ENCODE measurements around the gene WARS2. TPM values are rescaled to one million over a fixed set of nuclear protein-coding genes. Genes with fewer than 3 reads are reported as not detected.

The WARS2 gene
- total RNA-seq, 1 experiment from 2014 or later = 10.5 TPM

- Histone ChIP-seq H3K36me3 (ENCODE audit: control insufficient read depth in 1 of 2, insufficient read depth in 2 of 2, low read length in 2 of 2) (no peaks in the 10 kb centered on the region), H2AFZ (ENCODE audit: low read depth, low read length, poor library complexity, severe bottlenecking) (no peak overlapping the region), H3K9me3 (ENCODE audit: control insufficient read depth in 1 of 2, insufficient read depth in 1 of 2, low read depth in 1 of 2, low read length in 2 of 2) (no peaks in the 10 kb centered on the region), H3K4me3 (replicated peaks in 1 of 2; ENCODE audit: low read depth in 1 of 2, low read length in 2 of 2) (no peak overlapping the region), H3K4me1 (ENCODE audit: control insufficient read depth in 1 of 2, insufficient read depth in 2 of 2, low read length in 2 of 2) (no peaks in the 10 kb centered on the region), H3K27me3 (ENCODE audit: insufficient read depth, low read length) (no peaks in the 10 kb centered on the region), H3K4me2 (ENCODE audit: low read length) (no peak overlapping the region), H3K9ac (ENCODE audit: low read length) (no peak overlapping the region), H3K9me2 (ENCODE audit: insufficient read depth) (no peaks in the 10 kb centered on the region), H3K79me2 (ENCODE audit: insufficient read depth, low read length) (no peaks in the 10 kb centered on the region), H3K27ac (ENCODE audit: low read depth, low read length) (no peak overlapping the region), H4K20me1 (ENCODE audit: insufficient read depth) (no peaks in the 10 kb centered on the region)
- ChIA-PET RAD21 (ENCODE audit: low non-redundant PET in 1 of 2, low total read pairs in 2 of 2, uncharacterized antibody in 2 of 2, unreplicated experiment in 2 of 2) (no interaction called here), POLR2A (no interaction called here), CTCF (no interaction called here)
- DNase-seq (ENCODE audit: low read depth, low spot score) (no peak), ATAC-seq (no peak)
- no TSS peak for BruUV-seq (replicated peaks)
- intact Hi-C loops (cut with micrococcal nuclease) = no loop called here
- TF ChIP-seq ZBTB33 (IDR thresholded peaks at IDR 0.05; ENCODE audit: extremely low read depth, insufficient replicate concordance, low read length) (no peak), REST (IDR thresholded peaks at IDR 0.05; ENCODE audit: low read depth) (no peak), SRF (IDR thresholded peaks at IDR 0.05; ENCODE audit: low read depth) (no peak), CTCF (IDR thresholded peaks at IDR 0.05 in 2 of 3, conservative IDR thresholded peaks at IDR 0.05 in 1 of 3; ENCODE audit: borderline replicate concordance in 1 of 3, insufficient read depth in 1 of 3, low read depth in 2 of 3, low read length in 2 of 3) (no peak), CEBPB (IDR thresholded peaks at IDR 0.05; ENCODE audit: low read depth) (no peak), EZH2phosphoT487 (IDR thresholded peaks at IDR 0.05; ENCODE audit: borderline replicate concordance) (no peak), YY1 (IDR thresholded peaks at IDR 0.05; ENCODE audit: extremely low read depth, insufficient replicate concordance, low read depth, low read length) (no peak), ATF3 (IDR thresholded peaks at IDR 0.05) (no peak), ZNF274 (IDR thresholded peaks at IDR 0.05; ENCODE audit: low read depth, low read length) (no peak), POLR2A (IDR thresholded peaks at IDR 0.05; ENCODE audit: borderline replicate concordance, extremely low read depth, insufficient read depth, insufficient read length) (no peak), JUND (IDR thresholded peaks at IDR 0.05) (no peak), CBX3 (IDR thresholded peaks at IDR 0.05; ENCODE audit: low read depth) (no peak), FOSL1 (IDR thresholded peaks at IDR 0.05; ENCODE audit: low read depth) (no peak)
These were observed 25.1 kb downstream of the WARS2 start for GRCh38 chr1:119115311-119115710.
